Measurements from ENCODE around the gene SMAD6.
"Not testable (repeated sequence)": the region's sequence is repeated elsewhere in the genome, so short reads cannot be mapped to it uniquely, and the experiment has no call there.

Gene SMAD6

GRCh38 chr15:66825139-66825538 lies 123.1 kb downstream of the SMAD6 start:
- DNase-seq (ENCODE audit: low spot score in 2 of 2) (no peak), ATAC-seq (no peak)
- no peaks in the 10 kb centered on the region for H3K4me1 Mint-ChIP-seq
- H3K4me3 Mint-ChIP-seq: no peak overlapping the region
- H3K27ac Mint-ChIP-seq: no peak overlapping the region
- no peaks in the 10 kb centered on the region for H3K36me3 Mint-ChIP-seq
- no peaks in the 10 kb centered on the region for H3K9me3 Mint-ChIP-seq

GRCh38 chr15:66825731-66826130 lies 123.7 kb downstream of the SMAD6 start:
- H3K36me3 Mint-ChIP-seq: no peaks in the 10 kb centered on the region
- H3K4me3 Mint-ChIP-seq: no peak overlapping the region

DNA sequence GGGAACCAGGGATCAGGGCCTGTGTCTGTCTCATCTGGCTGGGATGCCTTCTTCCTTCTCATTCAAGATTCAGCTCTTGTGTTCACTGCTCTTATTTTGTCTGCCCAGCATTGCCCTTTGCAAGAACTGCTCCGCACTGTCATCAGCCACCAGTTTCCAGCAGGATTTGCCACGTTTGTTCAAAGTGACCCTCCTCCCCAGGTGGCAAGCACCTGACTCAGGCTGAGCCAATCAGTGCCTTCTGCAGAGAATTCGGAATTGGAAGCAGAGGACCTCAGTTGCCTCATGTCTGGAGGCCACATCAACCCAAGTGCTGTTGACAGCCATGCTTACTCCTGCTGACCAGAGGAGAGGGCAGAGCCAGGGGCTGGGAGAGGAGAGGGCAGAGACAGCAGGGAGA lies 124.5 kb downstream of the SMAD6 start:
- Mint-ChIP-seq H3K9me3 (no peaks in the 10 kb centered on the region), H3K27ac (no peak overlapping the region), H3K4me1 (no peaks in the 10 kb centered on the region), H3K36me3 (no peaks in the 10 kb centered on the region), H3K4me3 (no peak overlapping the region)
- ATAC-seq (no peak), DNase-seq (ENCODE audit: low spot score in 2 of 2) (no peak)

More at GRCh38 chr15:66825731-66826130, 123.7 kb downstream of the SMAD6 start:
- Mint-ChIP-seq H3K4me1 (no peaks in the 10 kb centered on the region), H3K27ac (no peak overlapping the region), H3K9me3 (no peaks in the 10 kb centered on the region)
- DNase-seq (ENCODE audit: low spot score in 2 of 2) (no peak), ATAC-seq (peak; percentile 17)

DNA sequence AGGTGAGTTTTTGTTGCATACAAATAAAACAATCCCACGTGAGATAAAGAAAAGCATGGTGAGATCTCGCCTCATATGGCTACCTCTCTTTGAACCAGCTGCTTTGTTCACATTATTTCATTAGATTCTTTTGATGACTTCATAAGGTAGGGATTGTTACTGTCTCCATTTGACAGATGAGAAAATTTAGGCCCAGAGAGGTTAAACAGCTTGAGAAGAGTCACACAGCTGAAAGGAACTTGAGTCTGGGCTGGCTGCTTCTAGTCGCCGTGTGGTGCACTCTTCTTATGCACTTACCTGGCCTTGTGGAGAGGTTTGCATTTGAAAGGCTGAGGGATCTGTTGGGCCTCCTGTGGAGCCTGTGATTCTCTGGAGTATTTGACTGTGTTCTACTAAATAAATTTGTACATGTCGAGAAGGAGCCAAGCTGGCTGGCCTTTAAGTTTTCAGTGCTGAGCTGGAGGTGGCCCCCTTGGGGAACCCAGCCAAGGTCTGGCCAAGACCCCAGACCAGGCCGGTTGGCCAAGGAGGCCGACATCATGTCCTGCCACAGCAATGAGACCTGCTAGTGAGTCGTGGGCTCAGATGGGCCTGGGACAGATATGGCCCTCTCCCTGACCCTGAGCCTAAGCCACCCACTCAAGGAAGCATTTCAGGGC lies 125.1 kb downstream of the SMAD6 start:
- Mint-ChIP-seq H3K36me3 (no peaks in the 10 kb centered on the region), H3K27ac (no peak overlapping the region), H3K4me3 (no peak overlapping the region), H3K4me1 (no peaks in the 10 kb centered on the region), H3K9me3 (no peaks in the 10 kb centered on the region)
- ATAC-seq: no peak
- no peak for DNase-seq (ENCODE audit: low spot score in 2 of 2)

DNA sequence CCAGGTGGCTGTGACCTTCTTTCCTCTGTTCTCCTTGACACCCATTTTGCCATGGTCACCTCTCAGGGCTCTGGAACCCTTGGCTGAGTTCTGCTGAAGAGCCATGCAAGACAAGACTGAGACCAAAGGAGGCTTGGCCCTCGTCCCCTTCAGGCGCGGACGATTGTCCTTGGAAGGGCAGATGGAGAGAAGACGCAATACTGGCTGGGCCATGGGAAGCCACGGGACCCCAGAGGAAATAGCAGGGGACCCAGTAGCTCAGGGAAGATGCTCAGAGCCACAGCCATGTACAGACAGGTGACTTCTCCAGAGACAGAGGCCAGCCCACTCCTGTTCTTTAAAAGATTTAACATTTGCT lies 125.6 kb downstream of the SMAD6 start:
- H3K27ac Mint-ChIP-seq: no peak overlapping the region
- no peaks in the 10 kb centered on the region for H3K4me1 Mint-ChIP-seq
- no peaks in the 10 kb centered on the region for H3K9me3 Mint-ChIP-seq
- DNase-seq (ENCODE audit: low spot score in 2 of 2): no peak
- H3K4me3 Mint-ChIP-seq: no peak overlapping the region
- ATAC-seq: no peak
- no peaks in the 10 kb centered on the region for H3K36me3 Mint-ChIP-seq

GRCh38 chr15:66828817-66829541 lies 126.9 kb downstream of the SMAD6 start:
- H3K9me3 Mint-ChIP-seq; H3K4me1 Mint-ChIP-seq; H3K4me3 Mint-ChIP-seq; DNase-seq (ENCODE audit: low spot score in 2 of 2); H3K27ac Mint-ChIP-seq; ATAC-seq; H3K36me3 Mint-ChIP-seq: not testable (repeated sequence)

- H3K4me1 Mint-ChIP-seq: no peaks in the 10 kb centered on the region
- no peaks in the 10 kb centered on the region for H3K36me3 Mint-ChIP-seq
- H3K27ac Mint-ChIP-seq: no peak overlapping the region
- DNase-seq (ENCODE audit: low spot score in 2 of 2) (no peak), ATAC-seq (no peak)
- H3K4me3 Mint-ChIP-seq: no peak overlapping the region
- no peaks in the 10 kb centered on the region for H3K9me3 Mint-ChIP-seq
Observed at GRCh38 chr15:66829551-66830121, 127.6 kb downstream of the SMAD6 start.

- ATAC-seq (no peak), DNase-seq (ENCODE audit: low spot score in 2 of 2) (no peak)
- Mint-ChIP-seq H3K9me3 (no peaks in the 10 kb centered on the region), H3K27ac (no peak overlapping the region), H3K4me1 (no peaks in the 10 kb centered on the region), H3K4me3 (no peak overlapping the region), H3K36me3 (no peaks in the 10 kb centered on the region)
Observed at GRCh38 chr15:66830358-66830757, 128.3 kb downstream of the SMAD6 start.

- H3K36me3 Mint-ChIP-seq: no peaks in the 10 kb centered on the region
Observed at GRCh38 chr15:66830823-66831222, 128.8 kb downstream of the SMAD6 start.

GRCh38 chr15:66831289-66831688 lies 129.3 kb downstream of the SMAD6 start:
- DNase-seq (ENCODE audit: low spot score in 2 of 2): no peak
- Mint-ChIP-seq H3K27ac (peak overlapping the region; percentile 21), H3K9me3 (no peaks in the 10 kb centered on the region), H3K4me1 (no peaks in the 10 kb centered on the region), H3K36me3 (no peaks in the 10 kb centered on the region), H3K4me3 (no peak overlapping the region)
- no peak for ATAC-seq

More at GRCh38 chr15:66830823-66831222, 128.8 kb downstream of the SMAD6 start:
- H3K4me3 Mint-ChIP-seq: no peak overlapping the region
- DNase-seq (ENCODE audit: low spot score in 2 of 2) (no peak), ATAC-seq (no peak)
- peak overlapping the region; percentile 21 for H3K27ac Mint-ChIP-seq
- no peaks in the 10 kb centered on the region for H3K4me1 Mint-ChIP-seq
- H3K9me3 Mint-ChIP-seq: no peaks in the 10 kb centered on the region

- Mint-ChIP-seq H3K4me3 (no peak overlapping the region), H3K4me1 (no peaks in the 10 kb centered on the region), H3K9me3 (no peaks in the 10 kb centered on the region), H3K36me3 (no peaks in the 10 kb centered on the region), H3K27ac (no peak overlapping the region)
- DNase-seq (ENCODE audit: low spot score in 2 of 2) (no peak), ATAC-seq (no peak)
Observed at GRCh38 chr15:66831801-66832390, 129.9 kb downstream of the SMAD6 start.

Data from stimulated activated effector memory CD8-positive, alpha-beta T cell treated with anti-CD3 and anti-CD28 coated beads, Interleukin-12 subunit alpha, Interleukin-12 subunit beta, amount 100 ng/mL, for 72 hours (primary cell).